Measurements from ENCODE around the gene FICD. TPM values are rescaled to one million over a fixed set of nuclear protein-coding genes. Genes with fewer than 3 reads are reported as not detected.

FICD gene
- total RNA-seq, 1 donor from 2014 or later = 4.7 TPM

GRCh38 chr12:108498136-108498535 is 16.9 kb upstream of the FICD start:
- DNase-seq (ENCODE audit: low read depth) = no peak

GRCh38 chr12:108502922-108503321 is 12.2 kb upstream of the FICD start:
- no peak for DNase-seq (ENCODE audit: low read depth)

GRCh38 chr12:108505129-108505528 is 9.9 kb upstream of the FICD start:
- no peak for DNase-seq (ENCODE audit: low read depth)

- no peak for DNase-seq (ENCODE audit: low read depth)
Observed at GRCh38 chr12:108507971-108508642, 7.0 kb upstream of the FICD start.

- no peak for DNase-seq (ENCODE audit: low read depth)
Observed at GRCh38 chr12:108509806-108510205, 5.3 kb upstream of the FICD start.

- no peak for DNase-seq (ENCODE audit: low read depth)
Observed at GRCh38 chr12:108510836-108511235, 4.2 kb upstream of the FICD start.

- DNase-seq (ENCODE audit: low read depth) = peak; percentile 72
Observed at GRCh38 chr12:108511633-108512540, 3.2 kb upstream of the FICD start.

- DNase-seq (ENCODE audit: low read depth) = no peak
Observed at GRCh38 chr12:108514468-108514972, 557 bp upstream of the FICD start.

GRCh38 chr12:108515916-108516315 is 839 bp downstream of the FICD start:
- no peak for DNase-seq (ENCODE audit: low read depth)

GRCh38 chr12:108516511-108517275 is 1.6 kb downstream of the FICD start:
- DNase-seq (ENCODE audit: low read depth) = no peak

GRCh38 chr12:108517288-108518100 is 2.4 kb downstream of the FICD start:
- DNase-seq (ENCODE audit: low read depth) = no peak

GRCh38 chr12:108518101-108518715 is 3.1 kb downstream of the FICD start:
- DNase-seq (ENCODE audit: low read depth) = no peak

- no peak for DNase-seq (ENCODE audit: low read depth)
Observed at GRCh38 chr12:108518716-108519496, 3.8 kb downstream of the FICD start.

- DNase-seq (ENCODE audit: low read depth) = no peak
Observed at GRCh38 chr12:108519558-108519957, 4.5 kb downstream of the FICD start.

GRCh38 chr12:108523365-108523764 is 8.3 kb downstream of the FICD start:
- DNase-seq (ENCODE audit: low read depth) = no peak

GRCh38 chr12:108525681-108526080 is 10.6 kb downstream of the FICD start:
- no peak for DNase-seq (ENCODE audit: low read depth)

GRCh38 chr12:108526482-108527165 is 11.5 kb downstream of the FICD start:
- DNase-seq (ENCODE audit: low read depth) = peak; percentile 57

GRCh38 chr12:108527166-108527496 is 12.1 kb downstream of the FICD start:
- DNase-seq (ENCODE audit: low read depth) = no peak

GRCh38 chr12:108530161-108530560 is 15.1 kb downstream of the FICD start:
- DNase-seq (ENCODE audit: low read depth) = no peak

Data from myocyte (in vitro differentiated cells).